SW480 (cell line): ENCODE measurements around the gene SLC2A4.
"Not testable (repeated sequence)": the region's sequence is repeated elsewhere in the genome, so short reads cannot be mapped to it uniquely, and the experiment has no call there.

Experiments
- DNase-seq: peaks from one replicate; pipeline ENCODE4 v3.0.0-alpha.2; 2016; ENCODE audit warnings: low spot score

Gene SLC2A4

GRCh38 chr17:7281074-7281952, at the start of gene SLC2A4:
Gene SLC2A4 (plus strand): TSS chr17:7281718. CDS start chr17:7281935, 217 bp downstream.
- DNase-seq, result peak; percentile 94

GRCh38 chr17:7232114-7232513, 49.4 kb upstream of the SLC2A4 start:
- no peak for DNase-seq

GRCh38 chr17:7233701-7234082, 47.8 kb upstream of the SLC2A4 start:
- no peak for DNase-seq

DNA sequence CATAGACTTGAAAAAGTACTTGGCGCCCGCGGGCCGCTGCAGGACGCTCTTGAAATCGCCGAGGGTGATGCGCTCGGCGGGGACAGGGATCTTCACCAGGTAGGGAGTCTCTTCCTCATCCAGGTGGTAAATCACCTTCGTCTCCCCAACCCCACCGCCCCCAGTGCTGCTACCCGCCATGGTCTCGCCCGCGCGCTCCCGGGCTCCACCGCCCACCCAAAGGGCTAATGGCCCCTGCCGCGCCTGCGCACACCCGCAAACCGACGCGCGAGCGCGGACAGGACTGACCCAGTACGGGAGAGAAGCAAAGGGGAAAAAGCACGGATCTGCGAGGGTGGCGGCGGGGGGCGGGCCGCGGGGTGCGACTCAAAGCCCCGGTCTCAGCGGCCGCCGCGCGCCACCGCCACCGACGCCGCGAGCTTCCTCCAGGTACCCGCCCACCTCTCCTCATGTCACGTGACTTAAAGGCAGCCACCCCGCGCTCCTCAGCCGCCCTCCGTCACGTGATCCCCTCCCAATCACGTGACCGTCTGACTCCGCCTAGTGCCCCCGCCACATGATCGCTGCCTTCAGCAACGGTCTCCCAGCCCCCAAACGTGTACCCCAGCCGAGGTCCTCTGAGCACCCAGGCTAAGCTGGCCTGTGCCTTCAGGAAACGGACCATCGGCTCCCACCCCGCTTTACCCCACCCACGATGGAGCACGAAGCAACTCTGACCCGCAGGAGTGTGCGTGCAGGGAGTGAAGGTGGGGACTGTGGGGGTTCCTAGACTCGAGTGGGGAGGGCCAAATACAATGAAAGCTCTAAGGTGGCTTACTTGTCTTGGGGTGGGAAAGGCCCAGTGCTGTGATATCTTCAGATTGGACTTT, 47.2 kb upstream of the SLC2A4 start, which contains the start of gene DVL2:
TSS of gene DVL2 (minus strand) at position 435 of the 869 bp plus-strand sequence. CDS start at position 180, 255 bp downstream.
- DNase-seq, result peak; percentile 94

DNA sequence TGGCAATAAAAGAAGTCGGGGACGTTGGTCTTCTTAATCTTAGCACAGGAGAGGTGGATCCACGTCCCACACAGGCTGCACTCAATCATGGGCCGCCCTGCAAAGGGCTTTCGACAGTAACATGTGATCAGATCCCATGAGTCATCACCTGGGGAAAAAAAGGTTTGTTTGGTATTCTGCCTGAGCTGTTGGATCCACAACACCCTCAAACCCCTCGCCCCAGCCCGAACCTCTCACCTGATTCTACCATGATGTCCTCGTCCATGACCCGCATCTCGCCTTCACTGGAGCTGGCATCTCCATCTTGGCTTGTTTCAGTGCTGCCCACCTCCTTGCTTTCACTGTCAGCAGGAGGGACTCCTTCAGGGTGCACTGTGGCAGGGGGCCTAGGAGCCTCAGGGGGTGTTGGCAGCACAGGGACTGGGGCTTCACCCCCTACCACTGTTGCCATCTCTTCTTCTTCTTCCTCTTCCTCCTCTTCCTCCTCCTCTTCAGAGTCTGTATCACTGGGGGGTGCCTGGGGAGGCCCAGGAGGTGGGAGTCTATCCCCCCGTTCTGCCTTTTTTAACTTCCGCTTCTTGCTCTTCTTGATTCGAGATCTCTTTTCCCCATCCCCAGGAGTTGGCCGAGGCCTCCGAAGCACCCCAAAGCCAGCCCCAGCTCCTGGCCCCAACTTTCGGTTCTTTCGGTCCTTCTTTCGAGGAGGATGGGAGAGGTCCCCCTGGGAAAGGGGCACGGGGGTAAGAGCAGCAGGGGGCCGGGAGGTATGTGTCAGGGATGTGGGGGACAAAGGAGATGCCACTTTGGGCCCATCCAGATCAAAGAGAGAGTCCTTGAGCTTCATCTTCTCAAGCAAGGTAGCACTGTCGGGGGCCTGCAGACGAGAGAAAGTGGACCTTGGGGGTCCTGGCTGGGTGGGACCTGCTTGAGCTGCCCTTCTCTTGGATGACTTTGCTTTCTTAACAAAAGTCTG, 45.5 kb upstream of the SLC2A4 start:
- no peak for DNase-seq

DNA sequence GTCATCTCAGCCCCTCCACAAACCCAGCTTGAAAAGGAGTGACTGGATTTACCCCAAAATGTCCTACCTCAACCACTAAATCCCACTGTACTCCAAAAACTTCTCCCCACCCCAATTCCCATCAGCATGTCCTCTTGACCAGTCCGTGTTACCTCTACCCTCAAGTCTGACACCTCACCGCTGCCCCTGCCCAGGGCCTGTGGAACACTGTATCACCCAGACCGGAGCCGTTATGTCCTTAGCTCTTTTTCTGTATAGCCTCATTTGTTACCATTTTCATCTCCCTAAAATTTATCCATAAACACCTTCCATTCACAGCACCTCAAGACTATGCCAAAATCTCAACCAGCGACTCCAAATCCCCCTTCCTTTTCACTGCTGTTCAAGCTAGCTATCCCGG, 44.7 kb upstream of the SLC2A4 start:
- no peak for DNase-seq

DNA sequence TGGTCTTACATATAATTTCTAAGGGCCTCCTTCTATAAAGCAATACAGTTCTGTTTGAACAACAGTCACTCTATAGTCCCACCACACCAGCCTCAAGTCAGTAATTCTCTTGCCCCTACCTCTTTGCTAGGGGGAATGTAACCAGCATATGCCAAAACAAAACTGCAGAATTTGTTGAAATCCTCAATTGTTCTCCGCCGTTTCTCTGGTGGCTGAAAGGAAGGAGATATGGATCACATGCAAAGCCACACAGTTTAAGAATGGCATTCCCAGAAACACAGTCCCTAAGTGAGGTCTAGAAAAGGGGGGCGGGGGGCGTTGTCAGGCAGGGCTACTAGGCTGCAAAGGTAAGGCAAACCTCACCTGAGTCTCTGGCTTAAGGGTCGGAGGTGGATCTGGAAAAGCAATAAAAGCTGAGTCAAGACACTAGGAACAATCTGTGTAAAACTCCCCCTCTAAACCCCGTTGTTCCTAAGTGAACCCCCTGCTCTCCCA, 44.2 kb upstream of the SLC2A4 start:
- DNase-seq, result no peak

GRCh38 chr17:7237761-7238419, 43.6 kb upstream of the SLC2A4 start:
- peak; percentile 66 for DNase-seq

GRCh38 chr17:7238420-7239090, 43.0 kb upstream of the SLC2A4 start:
- DNase-seq, result no peak

DNA sequence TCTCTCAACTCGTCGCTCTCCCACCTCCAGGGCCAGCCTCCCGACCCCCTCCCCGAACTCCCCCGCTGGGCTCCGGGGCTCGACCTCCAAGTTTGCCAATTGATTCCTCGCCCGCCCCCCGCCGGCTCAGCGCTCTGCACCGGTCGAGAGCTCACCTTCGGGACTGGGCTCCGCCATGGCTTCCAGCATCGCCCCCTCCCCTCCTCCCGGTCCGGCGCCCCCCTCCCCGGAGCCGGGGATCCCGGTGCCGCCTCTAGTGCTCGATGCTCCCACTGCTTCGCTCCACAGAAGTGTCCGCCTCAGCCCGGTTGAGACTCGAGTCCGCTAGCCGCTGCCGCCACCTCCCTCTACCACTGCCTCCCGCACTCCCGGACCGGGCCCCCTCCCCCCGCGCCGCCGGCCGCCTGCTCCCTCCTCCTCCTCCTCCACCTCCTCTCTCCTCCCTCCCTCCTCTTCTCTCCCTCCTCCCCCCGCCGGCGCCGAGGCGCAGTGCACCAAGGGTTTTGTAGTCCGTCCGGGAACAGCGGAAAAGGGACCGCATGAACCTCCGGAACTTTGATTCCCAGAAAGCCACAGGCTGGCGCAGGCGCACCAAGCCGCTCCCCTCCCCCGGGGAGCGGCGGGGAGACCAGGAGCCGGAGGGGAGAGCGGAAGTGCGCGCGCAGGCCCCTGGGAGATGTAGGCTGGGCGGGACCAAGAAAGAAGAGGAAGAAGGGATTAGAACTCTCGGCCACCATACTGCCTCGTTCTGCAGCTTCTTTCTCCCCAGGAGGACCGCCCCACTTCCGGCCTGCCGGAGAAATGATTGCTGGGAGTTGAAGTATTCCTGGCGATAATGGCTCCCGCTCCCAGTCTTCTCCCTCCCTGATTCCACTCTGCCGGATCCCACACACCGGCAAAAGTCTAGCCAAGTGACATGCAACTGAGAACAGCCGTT, 42.2 kb upstream of the SLC2A4 start, which contains the start of gene PHF23:
TSS of gene PHF23 (minus strand) at position 367 of the 937 bp plus-strand sequence. CDS start at position 189, 178 bp downstream.
- peak; percentile 99 for DNase-seq

- no peak for DNase-seq
Measured at GRCh38 chr17:7240375-7240774, 41.1 kb upstream of the SLC2A4 start.

DNA sequence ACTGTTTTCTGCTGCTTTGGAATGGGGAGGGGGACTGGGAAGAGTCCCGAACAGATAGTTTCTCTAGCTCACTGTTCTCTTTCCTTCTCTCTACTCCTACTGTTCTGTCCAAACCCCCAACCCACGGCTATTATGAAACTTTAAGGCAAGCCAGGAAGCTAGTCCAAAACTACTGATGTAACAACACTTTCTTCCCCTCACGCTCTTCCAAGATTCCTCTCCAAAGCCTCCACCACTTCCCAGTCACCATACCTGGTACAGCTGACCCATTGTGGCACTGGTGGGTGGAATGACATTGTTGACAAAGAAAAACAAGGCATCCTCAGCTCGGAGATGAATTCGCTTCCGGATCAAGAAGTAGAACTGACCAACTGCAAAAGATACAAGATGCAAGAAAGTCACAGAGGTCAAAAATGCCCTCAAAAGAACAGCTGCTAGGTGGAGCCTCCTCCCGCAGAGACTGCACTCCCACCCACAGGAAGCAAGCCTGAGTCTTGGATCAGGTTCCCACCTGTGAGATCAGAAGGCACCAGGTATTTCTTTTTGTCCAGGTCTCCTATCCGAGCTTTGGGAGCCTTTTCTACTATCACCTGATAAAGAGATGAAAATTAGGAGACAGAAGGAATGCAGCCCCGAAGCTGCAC, 40.3 kb upstream of the SLC2A4 start:
- no peak for DNase-seq

DNA sequence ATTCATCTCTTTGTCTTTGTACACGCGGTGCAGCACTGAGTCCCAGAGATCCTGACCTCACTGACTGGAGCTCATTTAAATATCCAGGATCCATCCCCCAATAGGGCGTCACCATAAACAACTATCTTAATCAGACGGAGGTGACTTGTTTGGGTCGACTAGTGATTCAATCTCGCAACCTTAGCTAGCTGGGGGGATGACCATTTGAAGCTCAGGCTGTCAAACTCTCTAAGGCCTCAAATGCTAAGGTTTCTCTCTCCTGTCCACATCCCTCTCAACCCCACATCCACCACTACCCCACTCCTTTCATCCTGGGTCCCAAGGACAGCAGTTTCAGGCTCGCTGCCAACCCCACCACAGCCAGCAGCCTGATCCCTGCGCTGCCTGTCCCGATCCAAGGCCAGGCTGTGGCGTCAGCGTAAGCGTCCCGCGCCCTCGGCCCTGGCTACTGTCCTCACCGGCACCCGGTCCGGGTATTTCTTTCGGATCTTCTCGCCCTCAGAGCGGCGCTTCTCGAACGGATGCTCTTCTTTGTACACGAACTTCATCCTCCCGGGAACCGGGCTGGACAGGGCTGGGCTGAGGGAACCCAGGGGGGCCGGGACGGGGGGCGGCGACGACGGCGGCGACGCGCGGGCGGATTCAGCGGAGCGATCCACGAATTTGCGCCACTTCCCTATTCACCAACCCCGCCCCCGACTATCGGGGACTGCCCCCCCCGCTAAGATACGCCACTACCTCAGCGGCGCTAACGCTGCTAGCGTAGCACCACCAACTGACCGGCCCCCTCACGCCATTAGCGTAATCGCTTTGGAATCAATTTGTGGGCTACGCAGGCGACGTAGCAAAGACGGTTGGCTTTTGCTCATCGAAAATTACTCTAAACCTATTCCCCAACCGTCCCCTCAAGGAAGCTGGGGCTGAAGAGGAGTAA, 39.5 kb upstream of the SLC2A4 start, which contains the start of gene GABARAP:
TSS of gene GABARAP (minus strand) at position 667 of the 934 bp plus-strand sequence. CDS start at position 548, 119 bp downstream.
- DNase-seq, result peak; percentile 80

DNA sequence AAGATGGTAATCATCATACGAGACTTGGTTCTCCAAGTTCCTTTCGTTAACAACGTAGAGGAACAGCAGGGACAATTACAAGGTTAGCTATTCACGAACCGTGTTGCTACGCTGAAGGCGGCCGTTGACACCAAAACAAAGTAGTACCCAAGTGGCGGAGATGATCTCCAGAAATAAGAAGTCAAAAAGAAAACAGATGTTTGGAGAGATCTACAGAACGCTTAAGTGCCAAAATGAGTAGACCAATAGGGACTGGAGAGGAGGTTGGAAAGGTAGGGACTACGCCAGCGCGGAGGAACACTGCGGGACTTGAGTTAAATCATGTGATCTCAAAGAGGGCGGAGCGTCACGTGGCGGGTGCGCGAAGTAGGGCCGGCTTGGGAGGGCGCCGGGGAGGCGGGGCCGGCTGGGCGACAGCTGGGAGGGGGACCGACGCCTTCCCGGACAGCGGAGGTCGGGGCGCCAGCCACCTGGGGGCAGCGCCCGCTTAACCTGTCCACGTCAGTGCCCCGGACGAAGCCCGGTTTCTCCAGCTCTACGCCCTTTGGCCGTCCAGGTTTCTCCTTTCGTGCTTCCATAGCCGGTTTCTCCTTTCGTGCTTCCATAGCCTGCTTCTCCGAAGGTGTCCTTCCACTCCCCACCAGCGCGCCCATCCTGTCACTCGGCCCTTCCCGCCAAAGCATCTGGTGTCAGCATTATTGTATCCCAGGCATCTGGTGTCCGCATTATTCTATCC, 38.6 kb upstream of the SLC2A4 start:
- peak; percentile 92 for DNase-seq

DNA sequence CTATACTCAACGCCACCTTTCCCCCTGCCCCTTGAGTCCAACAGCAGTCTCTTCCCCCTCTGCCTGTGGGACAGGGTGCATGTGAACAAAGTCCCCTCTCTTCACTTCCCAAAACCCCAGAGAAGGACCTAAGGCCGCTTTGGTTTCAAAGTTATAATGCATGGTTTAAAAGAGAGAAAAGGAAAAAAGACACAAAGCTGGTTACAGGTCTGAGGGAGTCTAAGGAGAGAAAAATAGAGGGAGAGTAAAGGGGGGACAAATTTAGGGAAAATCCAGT, 38.1 kb upstream of the SLC2A4 start:
- DNase-seq, result no peak

- not testable (repeated sequence) for DNase-seq
Measured at GRCh38 chr17:7243838-7244237, 37.7 kb upstream of the SLC2A4 start.

DNA sequence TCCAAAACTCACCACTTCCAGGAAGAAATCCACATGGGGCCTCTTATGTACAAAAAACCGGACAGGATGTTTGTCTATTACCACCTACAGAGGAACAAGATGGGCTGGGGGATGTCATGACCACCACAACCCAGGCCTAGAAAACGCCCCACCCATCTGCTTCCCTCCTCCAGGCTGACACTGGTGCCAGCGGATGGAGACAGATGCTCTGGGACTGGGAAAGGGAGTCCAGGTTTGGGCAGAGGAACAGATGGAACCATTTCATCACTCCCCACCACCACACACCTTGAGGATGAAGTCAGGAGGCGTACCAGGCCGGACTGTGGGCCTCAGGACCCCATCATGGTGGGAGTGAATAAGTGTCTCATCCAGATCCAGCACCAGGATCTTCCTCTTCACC, 34.7 kb upstream of the SLC2A4 start:
- DNase-seq, result no peak
